Islet of Langerhans (tissue), 1 donor: ENCODE measurements around the gene MAPK4.

ENCODE experiments used
- FAIRE-seq: peaks from one replicate; lab custom pipeline; 2011; peaks lifted over from hg19 to GRCh38; lab: Jason Lieb, UNC

The MAPK4 gene

DNA sequence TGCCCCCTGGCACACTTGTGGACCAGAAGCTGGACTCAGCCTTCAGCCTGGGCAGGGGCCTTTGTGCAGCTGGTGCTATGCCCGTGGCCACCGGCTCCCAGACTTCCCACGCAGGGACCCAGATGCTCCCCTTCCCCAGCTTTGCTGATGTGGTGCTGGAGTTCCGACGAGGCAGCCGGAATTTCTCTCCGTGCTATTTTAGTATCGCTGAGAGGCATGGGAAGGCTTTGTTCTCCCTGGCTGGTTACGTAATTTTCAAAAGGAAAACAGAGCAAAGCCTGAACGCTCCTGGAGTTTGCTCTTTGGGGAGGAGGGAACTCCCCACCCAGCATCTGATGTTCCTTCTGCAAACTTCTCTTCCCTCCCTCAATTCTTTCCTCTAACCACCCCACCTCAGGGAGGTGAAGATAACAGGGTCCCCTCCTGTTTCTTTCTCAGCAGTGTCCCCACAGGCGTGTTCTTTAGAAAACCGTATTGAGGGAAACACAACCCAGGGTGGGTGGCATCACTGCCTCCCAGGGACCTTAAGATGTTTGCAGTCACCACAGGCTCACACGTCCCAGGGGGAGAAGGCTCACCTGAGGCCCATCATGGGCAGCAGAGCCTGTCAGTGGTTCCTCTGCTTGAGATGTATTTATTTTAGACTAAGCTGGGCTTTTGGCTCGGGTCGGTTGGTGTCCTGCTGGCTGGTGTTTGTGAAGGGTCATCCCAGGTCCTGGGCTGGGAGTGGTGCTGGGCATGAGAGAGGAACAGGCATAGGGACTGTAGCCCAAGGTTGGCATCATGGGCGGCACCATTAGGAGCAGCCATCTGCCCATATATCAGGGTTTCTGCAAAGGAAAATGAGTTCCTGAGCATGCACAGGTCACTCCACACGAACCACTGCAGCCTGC, 95.0 kb downstream of the MAPK4 start:
- no peak for FAIRE-seq

DNA sequence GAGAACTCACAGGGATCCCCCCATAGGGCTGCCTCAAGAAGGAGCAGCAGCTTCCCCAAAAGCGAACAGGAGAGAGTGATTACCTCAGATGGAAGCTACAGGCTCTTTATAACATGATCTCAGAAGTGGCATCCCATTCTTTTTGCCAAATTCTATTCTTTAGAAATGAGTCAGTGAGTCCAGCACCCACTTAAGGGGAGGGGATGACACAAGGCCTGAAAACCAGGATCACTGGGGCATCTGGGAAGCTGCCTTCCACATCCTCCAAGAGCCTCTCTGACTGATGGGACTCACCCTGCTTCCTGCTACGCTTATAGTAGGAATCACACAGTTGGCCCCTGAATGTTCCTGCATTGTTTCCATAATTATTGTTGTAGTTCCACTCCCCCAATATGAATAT, 96.5 kb downstream of the MAPK4 start:
- no peak for FAIRE-seq

DNA sequence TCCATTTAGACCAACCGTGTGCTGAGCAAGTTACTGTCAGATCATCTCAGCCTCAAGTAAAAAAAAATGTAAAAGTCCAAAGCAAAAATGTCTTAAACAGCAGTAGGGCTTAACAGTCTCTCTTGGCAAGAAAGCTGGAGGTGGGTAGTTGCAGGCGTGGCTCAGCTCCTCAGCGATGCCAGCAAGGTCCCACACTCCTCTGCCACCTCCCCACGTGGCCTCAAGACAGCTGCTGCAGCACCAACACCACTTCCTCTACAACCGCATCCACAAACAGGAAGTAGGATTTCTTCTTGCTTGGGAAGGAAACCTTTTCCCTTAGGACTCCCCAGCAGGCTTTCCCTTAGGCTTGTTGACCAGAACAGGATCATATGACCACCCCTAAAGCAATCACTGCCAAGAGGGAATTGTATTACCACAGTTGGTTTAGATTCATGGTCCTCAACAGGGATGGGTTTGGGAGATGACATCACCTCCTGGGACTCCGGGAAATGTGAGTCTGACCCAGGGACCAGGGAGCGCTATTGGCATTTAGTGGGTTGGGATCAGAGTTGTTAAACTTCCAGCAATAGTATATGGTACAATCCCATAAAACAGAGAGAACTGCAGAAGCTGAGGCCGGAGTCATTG, 97.1 kb downstream of the MAPK4 start:
- FAIRE-seq = no peak

DNA sequence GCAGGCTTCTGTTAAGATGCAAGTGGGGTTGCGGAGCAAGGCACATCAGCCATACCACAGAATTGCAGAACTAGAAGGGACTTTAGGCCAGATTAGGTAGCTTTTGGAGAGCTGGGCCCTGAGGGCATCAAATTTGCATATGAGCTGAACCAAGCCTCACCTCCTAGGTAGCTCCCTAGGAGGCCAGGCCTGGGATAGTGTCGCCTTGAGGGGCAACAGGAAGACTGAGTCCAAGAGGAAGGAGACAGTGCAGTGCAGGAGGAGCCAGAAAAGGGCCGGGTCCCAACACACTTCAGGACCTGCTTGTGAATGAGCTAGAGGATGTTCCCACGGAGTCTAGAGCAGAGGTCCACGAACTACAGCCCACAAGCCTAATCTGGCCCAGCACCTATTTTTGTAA, 98.7 kb downstream of the MAPK4 start:
- FAIRE-seq = no peak

DNA sequence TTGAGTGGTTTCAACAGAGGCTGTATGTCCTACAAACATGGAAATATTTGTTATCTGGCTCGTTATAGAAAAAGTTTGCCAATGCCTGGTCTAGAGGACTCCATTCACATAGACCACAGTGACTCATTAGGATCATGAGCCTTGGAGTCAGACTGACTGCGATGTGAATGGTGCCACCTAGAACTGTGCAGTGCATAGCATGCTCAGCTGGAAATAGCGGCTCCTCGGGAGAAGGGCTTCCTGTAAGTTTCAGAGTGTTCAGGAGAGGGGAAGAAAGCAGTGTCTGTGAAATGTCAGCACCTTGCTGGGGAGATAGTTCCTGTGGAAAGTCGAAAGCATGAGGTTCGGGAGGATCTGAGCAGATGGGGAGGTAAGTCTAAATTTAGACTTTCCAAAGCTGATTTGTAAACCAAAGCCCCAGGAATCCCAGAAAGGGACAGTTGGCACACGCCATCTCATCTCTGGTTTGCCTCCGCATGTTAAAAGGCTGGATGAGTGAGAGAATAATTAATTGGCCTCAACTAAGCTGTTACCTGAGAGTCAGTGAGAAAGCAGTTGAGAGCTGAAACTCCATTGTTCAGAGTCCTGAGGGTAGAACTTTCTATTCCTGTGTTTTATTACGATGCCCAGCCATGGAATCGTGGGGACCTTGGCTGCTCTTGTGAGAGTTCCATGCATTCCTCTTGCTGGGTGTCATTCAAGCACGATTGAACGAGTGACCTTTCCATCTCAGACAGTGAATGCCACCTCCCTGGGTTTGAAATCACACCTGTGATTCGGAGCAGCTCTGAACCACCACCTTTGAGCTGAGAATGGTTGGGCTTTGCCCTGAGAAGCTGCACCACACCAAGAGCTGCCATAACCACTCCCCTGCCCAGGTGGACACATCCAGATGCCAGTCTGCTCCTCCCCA, 99.5 kb downstream of the MAPK4 start:
- FAIRE-seq = no peak

DNA sequence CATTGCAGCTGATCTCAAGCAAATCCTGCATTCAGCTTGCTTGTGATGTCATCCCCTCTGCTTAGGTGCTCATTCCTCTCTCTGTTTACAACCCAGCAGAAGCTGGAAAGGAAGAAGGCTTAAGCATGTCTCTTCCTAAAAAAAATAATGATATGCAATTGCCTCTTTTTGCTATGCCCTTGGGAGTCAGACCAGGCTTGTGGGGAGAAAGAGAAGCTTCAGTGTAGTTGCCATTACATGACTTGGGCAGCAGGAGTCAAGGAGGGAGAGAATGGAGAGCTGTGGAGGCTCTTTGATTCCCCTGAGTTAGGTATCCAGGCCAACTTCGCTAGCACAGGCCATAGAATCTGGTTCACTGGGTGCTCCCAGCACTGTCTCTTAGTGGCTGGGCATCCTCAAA, 101.1 kb downstream of the MAPK4 start:
- no peak for FAIRE-seq

DNA sequence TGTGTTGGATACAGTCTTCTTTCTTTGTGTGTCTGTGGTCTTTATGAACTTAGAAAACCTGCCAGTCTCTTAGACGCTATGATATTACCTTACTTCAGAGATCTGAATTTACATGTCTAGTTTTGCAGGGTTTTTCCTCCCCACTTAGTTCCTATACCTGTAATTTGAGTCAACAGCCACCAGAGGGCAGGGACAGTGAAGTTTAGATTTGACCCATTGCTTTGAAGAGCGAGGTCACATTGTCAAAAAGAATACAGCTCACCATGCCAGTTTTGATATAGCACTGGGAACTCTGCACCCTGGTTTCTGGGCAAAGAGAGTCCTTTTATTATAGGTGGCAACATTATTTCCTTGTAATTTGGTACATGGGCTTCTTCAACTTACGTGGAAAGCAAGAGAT, 102.3 kb downstream of the MAPK4 start:
- no peak for FAIRE-seq

DNA sequence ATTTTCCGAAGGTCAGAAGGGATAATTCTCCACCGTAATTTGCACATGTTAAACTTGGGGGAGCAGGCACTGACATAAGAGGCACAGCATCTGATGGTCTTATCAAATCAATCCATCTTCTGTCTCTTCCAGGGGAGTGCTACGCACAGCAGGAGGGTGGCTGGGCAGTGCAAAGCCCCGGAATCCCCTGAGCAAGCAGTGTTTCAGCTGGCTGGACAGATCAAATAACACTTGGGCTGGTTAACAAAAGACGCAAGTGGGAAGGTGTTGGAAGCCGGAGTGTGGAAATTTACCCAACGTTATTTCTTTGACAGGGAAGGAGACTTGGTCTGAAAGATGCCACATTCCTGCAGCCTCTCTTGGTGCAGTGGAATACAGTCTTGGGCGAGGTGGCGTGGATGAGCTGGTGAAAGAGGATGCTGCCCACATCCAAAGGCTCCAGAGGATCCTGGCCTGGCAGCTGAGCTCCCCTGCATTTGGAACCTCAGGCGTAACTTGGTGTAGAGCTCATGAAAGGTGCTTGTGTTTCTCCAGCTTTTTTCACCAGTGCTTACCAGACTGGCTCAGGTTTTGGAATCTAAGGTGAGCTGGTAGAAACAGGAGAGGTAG, 103.0 kb downstream of the MAPK4 start:
- FAIRE-seq = no peak

DNA sequence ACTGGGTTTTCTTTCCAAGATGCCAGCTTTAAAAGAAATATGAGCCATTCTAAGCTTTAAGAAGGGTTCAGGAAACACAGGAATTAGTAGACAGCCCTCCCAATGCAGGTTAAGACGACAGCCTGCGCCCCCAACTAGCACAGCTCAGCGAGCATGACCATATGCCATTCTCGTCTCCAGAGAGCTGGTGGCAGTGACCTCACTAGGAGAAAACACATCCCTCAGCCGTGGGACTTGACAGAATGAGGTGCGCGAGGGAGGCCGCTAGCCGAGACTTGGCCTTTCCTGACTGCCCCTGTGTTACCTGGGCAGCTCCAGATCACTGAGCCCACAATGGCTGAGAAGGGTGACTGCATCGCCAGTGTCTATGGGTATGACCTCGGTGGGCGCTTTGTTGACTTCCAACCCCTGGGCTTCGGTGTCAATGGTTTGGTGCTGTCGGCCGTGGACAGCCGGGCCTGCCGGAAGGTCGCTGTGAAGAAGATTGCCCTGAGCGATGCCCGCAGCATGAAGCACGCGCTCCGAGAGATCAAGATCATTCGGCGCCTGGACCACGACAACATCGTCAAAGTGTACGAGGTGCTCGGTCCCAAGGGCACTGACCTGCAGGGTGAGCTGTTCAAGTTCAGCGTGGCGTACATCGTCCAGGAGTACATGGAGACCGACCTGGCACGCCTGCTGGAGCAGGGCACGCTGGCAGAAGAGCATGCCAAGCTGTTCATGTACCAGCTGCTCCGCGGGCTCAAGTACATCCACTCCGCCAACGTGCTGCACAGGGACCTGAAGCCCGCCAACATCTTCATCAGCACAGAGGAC, 103.9 kb downstream of the MAPK4 start:
- FAIRE-seq = no peak

DNA sequence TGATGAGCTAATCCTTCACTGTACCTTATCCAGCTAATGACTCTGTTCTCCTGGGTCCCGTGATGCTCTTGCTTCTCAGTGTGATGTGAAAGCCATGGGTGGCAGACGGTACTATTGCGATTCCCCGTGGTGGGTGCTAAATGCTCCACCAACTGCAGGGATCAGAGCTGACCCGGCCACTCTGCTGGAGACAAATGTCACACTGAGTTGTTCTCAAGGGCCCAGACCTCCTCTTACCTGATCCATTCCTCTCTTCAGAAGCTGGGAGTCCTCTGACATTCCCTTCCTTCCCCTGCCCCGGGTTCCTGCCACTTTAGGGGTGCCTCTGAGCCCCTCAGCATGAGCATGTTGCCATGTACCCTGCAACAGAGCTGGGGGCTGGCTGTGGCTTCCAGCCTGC, 105.1 kb downstream of the MAPK4 start:
- FAIRE-seq = no peak

DNA sequence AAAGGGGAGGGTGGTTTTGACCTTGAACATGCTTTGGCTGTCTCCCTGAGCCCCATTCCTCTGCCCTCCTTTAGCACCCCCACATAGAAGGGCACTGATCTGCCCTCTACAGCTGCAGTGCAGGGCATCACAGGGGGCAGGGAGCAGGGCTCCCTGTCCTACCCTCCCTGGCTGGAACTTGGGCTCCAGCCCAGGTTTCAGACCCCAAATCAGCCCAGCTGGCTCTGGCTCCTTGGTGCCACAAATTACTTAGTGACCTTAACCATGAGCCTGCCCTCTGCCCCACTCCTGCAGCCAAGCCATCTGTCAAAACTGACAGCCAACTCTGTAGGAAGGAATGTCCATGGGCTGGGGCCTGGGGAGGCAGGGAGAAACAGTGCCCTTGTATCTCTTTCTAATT, 105.6 kb downstream of the MAPK4 start:
- no peak for FAIRE-seq

DNA sequence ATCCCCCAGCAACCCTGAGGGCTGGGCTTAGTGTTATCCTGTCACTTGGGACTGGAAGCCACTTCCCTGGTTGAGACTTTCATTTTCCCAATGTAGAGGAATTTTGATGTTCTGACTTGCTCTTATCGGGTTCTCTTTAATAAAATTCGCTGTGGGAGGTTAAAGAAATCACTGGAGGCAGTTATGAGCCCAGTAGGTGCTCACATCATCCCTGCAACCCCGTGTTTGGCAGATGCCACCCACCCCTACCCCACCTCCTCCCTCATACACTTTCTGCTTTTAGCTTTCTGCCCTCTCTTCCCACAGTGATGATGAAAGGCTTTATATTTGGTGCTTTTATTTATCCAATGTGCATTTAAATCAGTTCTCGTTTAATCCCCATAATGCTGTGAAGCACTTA, 106.6 kb downstream of the MAPK4 start:
- FAIRE-seq = no peak

DNA sequence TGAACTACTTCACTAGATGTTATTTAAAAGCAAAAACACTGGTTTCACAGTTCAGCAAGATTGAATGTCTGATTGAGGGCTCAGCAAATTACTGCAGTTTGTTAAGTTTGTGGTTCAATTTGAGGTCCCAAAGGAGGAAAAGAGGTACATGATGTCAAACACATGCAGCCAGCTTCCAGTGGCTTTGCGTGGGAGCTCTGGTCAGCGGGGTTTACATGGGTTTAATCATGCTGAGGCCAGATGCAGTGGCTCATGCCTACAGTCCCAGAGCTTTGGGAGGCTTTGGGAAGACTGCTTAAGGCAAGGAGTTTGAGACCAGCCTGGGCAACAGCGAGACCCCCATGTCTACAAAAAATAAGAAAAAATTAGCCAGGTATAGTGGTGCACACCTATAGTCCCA, 111.5 kb downstream of the MAPK4 start:
- no peak for FAIRE-seq

DNA sequence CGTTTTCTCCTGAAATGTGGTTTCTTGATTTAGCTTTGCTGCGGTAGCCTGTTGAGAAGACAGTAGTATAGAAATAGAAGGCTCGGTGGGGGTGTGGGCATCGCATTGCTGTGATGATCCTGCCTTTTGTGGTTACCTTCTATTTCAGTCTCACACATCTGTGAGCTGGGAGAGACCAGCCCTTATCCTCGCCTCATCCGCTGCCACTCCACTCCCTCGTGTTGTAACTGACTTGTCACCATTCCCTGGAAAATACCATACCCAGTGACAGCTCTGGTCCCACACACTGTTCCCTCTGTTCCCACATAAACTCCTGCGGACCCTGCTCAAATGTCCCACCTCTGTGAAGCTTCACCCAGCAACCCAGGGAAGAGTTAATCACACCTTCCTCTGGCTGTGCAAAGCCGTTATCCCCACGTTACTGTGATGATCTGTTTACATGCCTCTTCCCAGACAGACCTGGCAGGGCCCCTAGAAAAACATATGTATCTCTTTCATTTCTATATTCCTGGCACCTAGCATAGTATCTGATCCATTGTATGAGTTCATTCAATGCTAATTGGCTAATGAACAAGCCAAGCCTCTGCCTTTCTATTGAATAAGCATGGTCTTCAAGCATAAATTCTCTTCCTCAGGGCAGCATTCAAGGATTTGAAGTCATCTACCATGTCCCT, 114.6 kb downstream of the MAPK4 start:
- no peak for FAIRE-seq

DNA sequence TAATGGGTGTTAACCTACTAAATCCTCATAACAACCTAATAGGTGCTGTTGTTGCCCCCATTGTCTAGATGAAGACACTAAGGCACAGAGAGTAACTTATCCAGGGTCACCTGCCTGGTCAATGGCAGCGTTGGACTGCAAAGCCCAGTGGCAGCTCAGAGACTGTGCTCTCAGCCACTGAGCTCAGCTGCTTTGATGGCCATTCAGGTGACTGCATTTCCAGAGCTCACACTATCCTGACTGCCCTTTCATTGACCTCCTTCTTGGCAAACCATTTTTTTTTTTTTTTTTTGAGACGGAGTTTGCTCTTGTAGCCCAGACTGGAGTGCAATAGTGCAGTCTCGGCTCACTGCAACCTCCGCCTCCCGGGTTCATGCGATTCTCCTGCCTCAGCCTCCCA, 115.2 kb downstream of the MAPK4 start:
- no peak for FAIRE-seq

DNA sequence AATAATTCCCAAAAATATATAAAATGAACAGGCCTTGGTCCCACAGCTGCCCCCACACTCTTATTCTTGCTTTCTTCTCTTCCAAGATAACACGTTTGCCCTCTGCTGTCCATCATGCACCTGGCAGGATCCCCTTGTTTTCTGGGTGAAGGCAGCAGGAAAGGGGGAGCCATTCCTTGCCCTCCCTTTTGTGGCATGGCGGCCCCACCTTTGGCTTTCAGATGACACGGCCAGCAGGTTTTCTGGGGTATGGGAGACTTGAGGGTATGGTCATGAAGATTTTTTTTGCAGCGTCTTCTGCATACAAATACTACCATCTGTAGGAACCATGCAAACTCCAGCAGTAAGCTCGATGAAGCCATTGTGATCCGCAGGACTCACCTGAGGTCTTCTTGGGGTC, 118.8 kb downstream of the MAPK4 start:
- FAIRE-seq = no peak

DNA sequence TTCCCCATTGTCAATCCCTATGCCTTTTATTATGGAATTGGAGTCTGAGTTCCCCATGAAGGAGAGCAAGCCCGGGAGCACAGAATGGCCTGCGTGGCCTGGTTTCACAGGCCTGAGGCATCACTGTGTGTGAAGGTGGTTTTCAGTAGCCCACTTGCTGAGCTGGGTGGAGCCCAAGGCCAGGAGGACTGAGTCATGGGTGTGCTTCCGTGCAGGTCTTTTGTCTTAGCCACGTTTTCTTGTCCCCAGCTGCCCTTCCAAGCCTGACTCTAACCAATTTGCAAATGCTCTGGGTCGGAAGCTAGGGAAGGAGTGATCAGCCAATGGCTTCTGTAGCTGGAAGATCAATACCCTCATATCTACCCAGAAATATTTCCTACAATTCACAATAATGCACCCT, 119.2 kb downstream of the MAPK4 start:
- FAIRE-seq = no peak

DNA sequence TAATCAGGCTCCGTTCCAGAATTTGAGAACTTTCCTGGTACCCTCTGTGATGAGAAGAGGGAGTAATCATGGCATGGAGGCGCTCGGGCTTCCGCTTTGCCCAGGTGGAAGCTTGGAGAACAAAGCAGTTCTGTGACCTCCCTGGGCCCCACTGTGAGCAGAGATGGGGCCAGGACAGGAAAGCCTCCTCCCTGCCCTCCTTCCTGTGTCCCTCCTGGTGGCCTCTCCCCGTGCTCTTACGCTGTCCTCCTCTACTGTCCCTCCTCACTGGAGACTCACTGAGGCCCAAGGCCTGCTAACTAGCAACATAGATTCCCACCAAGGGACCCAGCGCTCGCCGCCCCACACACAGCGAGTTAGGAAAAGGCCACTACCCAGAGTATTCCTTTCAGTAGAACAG, 119.8 kb downstream of the MAPK4 start:
- no peak for FAIRE-seq

DNA sequence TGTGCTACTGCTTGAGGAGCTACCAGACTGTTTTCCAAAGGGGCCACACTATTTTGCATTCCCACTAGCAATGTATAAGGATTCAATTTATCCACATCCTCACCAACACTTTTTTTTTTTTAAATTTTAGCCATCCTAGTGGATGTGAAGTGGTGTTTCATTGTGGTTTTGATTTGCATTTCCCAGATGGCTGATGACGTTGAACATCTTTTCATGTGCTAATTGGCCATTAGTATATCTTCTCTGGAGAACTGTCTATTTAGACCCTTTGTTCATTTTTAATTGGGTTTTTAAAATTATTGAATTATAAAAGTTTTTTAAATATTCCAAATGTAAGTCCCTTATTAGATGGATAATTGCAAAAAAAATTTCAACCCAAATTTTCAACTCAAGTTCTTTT, 121.1 kb downstream of the MAPK4 start:
- no peak for FAIRE-seq

DNA sequence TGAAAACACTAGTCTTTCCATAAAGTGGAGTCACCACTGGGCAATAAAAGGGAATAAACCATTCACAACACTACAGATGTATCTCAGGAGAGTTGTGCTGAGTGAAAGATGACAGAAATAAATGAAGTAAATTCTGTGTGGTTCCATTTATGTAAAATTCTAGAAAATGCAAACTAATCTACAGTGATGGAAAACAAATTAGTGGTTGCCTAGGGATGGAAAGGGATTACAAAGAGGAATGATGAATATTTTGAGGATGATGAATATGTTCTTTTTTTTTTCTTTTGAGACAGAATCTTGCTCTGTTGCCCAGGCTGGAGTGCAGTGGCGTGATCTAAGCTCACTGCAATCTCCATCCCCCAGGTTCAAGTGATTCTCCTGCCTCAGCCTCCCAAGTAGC, 123.0 kb downstream of the MAPK4 start:
- FAIRE-seq = no peak

DNA sequence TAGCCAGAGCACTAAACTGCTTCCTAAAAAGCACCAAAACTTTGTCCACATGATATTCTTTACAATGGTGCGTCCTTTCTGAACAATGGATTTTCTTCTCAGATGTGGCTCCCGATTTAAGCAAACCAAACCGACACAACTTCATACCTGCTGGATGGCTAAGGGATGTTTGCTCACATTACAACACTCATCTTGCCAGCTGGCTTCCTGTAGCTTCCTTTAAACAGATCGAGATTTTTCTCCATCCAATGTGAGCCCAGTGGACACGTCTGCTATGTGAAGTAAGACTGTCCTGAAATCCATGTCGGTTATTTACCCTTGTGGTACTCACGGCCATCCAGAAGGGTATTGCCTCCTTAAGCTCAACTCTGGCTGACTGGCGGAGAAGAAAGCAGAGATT, 126.5 kb downstream of the MAPK4 start:
- FAIRE-seq = no peak
